Stimulated activated CD4-positive, alpha-beta T cell treated with anti-CD3 and anti-CD28 coated beads, Interleukin-1b, Interleukin-23, amount 100 ng/mL, for 48 hours (primary cell): Measurements from ENCODE around the gene DCUN1D3.
A peak's percentile ranks its signal among the peaks of the same experiment; 100 is the strongest.

Source experiments
- DNase-seq: peaks from one replicate; pipeline ENCODE4 v3.0.0-alpha.2; 2020

Gene DCUN1D3

DNA sequence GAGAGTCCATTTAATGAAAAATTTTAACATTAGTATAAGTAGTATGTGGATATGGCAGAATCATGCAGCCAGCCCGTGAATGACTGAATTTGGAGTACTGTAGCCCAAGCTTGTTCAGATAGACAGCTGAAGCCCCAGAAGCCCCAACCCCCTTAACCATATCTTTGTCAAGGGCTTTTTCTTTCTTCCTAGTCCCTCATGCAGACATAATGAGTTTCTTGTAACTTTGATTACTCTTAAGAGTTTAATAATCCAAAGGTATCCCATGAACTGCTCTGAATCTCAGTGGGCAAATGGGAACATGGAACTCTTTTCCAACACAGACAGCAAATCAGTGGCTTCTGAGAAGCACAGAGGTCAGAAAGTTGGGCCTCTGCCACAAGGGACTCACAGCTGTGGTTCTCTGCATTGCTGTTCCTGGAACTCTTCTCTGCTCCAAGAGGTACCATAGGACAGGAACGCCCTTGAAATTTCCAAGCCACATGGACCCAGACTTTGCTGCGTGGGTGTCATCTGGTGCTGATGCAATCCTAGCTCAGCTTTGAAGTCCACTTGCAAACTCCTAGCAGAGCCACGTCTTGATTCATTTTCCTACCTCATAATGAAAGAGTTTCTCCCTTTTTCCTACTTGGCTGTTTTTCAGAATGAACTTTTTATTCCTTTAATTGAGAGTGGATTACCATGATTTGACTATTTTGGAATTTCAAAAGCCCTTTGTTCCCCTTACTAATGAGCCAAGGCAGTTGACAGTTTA lies 18.5 kb upstream of the DCUN1D3 start:
- DNase-seq = no peak

DNA sequence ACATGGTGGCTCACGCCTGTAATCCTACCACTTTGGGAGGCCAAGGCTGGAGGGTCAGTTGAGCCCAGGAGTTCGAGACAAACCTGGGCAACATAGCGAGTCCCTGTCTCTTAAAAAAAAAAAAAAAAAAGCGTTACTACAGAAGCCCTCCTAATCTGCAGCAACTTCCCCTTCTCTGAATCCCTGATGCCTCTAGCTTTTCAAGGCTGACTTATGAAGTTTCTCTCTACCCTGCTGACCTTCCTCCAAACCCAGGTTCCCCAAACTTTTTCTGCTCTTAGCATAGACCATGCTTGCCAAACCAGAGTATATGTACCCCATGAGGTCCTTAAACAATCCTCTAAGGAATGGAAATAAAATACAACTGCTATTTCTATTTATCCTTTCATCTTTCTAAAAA lies 16.8 kb upstream of the DCUN1D3 start:
- no peak for DNase-seq

DNA sequence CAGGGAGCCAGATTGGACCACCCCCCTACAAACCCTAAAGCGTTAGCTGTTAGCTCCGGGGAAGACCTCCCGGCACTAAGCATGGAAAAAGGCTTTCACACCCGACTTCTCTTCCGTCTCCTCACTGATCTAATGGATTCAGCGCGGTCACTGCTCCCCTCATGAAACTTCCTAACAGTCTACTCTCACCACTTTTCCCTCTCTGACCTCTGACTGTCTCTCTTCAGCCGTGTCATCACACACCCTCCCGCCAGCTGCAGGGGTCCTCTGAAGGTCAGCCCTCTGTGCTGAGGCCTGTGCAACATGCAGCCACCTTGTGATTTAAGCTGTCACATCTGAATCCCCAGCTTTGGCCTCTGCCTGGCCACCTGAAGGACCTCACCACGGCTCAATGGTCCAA lies 16.1 kb upstream of the DCUN1D3 start:
- no peak for DNase-seq

DNA sequence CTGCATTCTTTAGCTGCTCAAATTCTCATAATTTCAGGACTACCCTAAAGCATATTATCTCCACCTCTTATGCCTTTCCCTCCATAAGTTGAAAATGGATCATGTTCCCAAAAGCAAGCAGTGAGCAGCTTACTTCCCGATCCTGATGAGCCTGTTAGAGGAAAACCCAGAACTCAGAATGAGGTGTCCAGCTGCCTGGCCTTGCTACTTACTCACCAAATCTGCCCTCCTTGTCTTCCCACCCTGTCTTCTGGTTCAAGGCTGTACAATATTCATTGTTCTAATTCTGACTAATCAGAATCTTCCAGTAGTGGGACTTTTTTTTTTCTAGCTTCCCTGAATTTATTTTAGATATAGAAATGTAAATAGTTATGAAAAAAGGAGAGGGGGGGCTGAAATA lies 11.2 kb upstream of the DCUN1D3 start:
- DNase-seq = no peak

DNA sequence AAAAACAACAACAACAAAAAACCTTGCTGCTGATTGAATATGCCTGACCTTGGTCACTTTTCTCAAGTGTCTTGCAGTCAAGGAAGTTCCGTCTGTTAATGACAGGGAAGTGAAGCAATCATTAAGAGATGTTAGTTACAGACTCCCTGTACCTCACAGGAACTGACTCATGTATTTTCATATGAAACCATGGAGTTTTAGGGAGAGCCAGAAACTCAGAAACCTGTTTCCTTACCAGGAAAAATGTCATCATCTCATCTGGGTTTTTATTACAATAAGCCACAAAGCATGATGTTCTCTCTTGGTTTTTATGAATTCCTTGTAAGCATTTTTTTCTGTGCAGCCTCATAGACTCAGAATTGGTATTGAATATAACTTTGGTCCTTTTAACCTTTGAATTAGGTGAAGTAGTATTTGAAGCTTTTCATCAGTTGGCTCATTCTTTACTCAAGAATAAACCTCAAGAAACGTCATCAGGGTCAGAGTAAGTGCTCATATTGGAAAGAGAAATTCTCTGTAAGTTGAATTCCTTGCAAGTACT lies 10.7 kb upstream of the DCUN1D3 start:
- DNase-seq = no peak

DNA sequence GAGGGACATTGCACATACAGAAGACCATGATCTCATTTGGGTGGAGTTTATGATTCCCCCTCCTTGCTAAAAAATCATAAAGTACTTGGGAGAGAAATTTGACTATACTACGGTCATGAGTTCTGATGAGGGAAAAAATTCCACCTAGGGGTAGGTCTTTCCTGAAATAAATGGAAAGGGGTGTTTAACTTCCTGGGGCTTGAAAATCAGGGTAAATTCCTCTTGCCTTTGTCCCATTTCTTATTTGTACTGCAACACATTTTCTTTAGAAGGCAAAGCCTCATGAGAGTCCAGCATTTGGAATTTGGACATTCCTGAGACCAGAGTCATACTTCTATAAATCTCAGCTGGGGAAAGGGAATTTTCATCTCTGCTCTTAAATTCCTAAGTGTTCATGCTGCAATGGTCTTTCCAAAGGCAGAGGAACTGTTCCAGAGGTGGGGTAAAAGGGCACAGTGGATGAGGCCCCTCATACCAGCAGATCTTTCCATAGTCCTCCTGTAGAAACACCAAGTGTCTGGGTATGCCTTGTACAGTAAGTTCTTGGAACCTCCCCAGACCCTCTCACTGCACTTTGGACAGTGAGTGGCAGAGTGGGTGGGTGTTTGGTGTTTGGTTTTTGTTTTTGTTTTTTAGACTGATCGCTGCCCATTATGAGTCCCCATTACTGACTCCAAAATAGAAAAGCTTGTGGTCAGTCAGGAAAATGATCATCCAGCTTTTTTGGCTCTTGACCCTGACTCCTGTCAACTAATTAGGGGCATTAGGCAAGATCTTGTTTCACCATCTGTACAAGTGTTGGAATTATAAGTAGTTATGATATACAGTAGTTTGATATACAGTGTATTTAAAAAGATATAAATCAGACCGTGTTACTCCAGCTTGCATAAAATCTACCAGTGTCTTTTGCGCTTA lies 6.4 kb upstream of the DCUN1D3 start:
- DNase-seq = no peak

DNA sequence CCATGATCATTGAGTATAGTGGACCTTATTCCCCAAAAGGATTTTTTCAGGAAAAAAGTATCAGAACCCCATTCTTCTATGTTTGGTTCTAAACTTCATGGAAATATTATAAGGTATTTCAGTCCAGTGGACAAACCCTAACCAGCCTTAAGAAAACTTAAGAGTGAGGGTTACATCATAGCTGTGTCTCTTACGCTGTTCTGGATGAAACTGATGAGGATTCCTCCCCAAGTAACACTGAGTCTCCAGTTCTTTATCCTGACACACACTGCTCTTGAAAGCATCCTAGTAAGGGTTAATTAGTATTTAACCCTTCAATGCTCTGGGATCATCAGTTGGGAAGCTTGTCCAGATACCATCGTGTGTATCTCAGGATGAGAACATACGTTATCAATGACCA lies 5.4 kb upstream of the DCUN1D3 start:
- no peak for DNase-seq

DNA sequence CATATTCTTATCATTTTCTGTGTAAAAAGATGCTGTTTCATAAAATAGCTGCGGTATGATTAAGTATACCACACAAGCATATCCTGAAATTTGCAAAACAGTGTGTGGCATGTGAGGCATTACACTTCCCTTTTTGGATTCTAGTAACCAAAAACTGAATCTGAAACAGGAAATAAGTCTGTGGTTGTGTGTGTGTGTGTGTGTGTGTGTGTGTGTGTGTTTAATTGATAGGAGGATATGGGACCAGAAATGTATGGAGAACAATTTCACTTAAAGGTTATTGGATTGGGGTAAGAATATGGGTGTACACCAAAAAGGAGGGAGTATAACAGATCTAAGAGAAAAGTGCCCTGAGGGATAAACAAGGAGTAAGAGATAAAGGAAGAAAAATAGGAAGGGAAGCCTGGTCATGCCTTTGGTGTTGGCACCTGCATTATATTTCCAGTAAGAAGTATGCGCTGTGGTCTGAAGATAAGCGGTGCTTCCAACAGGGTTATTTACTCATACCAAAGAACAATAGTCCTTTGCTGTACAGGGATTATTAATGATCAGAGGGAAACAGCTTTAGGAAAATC lies 4.4 kb upstream of the DCUN1D3 start:
- peak; percentile 4 for DNase-seq

DNA sequence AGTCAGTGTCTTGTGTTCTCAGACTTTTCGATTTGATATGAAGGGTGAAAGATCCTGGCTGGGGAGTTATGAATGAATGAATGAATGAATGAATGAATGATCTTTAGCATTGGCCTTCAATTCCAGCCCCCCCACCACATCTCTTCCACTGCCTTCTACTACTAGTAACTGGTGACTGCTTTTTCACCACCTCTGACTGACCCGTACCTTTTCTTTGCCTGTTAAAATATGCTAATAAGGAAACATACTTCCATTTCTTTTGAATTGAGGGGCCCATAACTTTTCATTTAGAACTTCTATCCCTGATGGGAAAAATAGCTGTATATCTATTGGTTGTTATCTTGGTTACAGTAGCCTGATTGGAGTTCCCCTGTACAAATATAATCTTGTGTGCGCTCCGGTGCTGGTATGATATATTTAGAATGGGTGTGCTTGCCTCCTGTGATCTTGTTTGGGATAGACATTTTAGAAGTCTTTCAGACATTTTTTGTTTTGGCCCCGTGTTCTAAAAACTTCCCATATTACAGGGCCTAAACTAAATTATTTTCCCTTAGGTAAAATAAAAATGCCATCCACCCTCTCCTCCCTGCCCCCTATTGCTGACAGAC lies 3.8 kb upstream of the DCUN1D3 start:
- DNase-seq = no peak

DNA sequence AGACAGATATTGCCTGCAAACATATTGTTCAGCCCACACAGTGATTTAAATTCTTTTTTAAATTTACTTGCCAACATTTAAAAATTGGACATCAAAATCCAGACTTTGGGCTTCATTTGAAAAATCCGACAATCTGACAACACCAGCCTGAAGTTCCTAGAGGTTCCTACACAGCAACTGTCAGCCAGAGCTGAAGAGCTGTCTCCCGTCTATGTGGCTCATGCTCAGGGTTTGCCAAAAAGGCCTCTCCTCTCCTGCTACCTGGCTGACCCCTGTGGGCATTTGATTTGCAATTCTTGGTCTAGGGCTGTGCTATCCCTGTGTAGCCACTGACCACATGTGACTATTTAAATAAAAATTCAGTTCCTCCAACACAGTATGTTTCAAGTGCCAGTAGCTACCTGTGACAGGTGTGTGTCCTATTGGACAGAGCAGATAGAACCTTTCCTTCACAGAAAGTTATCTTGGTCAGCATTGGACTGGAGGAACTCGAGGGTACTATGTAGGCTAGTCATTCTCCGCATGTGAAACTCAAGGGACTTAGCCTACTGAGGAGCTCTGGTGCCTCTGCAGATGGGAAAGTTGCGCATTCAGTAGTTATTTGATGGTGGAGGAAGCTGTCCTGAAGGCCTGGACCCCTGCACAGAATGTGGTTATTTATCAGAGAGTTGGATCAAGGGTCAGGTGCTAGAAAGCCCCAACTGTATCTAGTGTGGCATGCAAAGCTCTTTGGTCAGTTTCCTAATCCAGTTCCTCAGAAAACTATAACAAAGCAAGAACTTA lies 3.1 kb upstream of the DCUN1D3 start:
- DNase-seq = no peak

DNA sequence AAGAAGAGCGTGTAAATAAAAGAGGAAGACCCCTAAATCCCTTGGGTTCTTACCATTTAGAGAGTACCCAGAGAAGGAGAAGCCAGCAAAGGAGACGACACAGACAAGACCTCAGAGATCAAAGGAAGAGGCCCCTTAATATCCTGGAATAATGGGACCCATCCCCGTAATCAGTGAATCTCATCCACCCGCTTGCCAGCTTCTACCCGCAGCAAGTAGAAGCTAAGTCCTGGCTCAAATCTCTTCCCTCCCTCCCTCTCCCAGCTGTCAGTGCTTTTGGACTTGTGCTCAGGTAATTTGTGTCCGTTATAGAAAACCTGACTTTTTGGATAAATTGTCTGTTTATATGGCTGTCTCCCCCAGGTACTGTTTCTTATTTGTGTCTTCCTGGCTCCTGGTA lies 2.3 kb upstream of the DCUN1D3 start:
- DNase-seq = no peak

DNA sequence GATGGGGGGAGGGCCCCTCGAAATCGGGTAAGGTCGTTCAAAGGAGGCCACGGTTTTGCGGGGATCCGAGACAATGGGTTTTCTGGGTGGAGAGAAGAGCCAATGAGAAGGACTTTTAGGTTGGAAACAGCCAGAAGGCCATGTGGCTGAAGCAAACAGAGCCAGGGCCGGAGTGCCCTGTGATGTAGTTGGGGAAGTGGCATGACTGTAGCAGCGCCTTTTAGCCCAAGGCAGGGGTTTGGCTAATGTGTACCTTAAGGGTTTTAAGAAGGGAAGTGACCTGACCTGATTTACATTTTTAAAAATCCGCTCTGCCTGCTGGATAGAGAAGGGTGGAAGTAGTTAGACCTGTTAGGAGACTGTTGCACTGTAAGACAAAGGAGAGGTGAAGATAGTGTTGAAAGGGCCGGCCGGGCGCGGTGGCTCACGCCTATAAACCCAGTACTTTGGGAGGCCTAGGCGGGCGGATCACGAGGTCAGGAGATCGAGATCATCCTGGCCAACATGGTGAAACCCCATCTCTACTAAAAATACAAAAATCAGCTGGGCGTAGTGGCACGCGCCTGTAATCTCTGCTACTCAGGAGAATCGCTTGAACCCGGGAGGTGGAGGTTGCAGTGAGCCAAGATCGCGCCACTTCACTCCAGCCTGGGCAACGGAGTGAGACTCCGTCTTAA lies 1.4 kb upstream of the DCUN1D3 start:
- DNase-seq = peak; percentile 3

DNA sequence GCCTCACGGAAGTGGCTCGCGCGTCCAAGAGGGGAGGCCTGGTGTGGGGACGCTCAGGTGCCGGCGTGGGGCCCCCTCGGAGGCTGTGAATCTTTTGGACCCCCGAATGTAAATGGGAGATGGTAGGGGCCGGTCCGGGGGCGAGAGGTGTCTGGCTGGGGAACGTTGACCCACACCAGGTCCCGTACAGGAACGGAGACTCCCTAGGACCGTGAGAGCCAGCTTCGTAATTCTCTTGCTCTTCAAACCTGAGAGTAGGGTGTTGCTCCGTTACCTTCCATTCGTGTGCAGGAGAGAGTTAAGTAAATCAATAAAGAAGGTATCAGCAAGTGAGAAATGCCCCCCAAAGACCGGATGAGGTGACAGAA lies 894 bp upstream of the DCUN1D3 start:
- DNase-seq = no peak

DNA sequence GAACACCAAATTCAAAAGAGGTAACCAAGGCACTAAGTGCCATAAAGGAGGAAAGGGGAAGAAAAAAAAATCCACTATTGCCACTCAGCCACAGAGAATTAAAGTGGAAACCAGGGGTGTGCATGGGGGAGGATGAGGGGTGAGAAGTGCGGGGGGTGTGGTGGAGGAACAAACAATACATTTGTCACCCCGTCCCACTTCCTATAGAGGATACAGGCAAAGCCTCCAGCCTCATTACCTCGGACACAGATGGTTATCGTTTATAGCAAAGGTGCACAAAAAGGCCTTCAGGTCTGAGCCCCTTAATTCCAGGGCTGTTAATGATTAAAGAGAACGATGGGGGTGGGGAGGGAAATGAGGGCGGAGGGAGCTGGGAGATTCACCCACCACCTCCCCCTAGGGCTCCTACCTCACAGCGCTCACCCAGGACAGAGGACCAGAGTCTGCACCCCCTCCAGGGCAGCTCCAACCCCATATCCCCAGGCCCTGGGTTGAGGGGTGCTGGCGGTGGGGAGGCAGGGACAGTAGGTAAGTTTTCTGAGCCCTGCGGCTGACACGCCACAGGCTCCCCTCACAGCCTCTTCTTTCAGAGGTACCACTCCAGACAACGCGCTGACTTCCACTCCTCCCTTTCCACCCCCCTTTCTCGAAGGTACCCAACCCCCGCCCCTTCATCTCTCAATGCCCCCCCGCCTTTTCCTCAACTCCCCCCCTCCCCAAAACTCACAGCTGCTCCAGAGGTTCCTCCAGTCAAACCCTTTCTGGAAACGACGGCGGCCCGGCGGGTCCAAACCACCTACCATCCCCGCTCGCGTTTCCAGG lies 470 bp downstream of the DCUN1D3 start:
- DNase-seq = peak; percentile 26

DNA sequence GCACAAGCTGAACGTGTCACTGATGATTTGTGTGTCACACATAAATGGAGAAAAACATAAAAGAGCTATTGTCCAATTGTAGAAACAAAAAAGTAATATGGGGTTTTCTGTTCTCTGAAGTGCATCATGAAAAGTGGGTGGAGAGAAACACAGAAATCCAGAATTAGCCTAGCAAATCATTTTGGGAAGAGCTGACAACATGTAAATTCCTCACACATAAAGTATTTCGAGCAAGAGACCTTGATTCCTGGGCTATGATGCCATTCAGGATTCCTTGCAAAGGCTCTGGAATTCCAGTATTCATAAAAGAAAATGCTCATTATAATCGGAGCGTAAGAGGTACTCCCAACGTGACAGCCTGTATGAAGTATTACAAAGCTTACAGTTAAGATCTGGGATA lies 1.1 kb downstream of the DCUN1D3 start:
- DNase-seq = no peak

DNA sequence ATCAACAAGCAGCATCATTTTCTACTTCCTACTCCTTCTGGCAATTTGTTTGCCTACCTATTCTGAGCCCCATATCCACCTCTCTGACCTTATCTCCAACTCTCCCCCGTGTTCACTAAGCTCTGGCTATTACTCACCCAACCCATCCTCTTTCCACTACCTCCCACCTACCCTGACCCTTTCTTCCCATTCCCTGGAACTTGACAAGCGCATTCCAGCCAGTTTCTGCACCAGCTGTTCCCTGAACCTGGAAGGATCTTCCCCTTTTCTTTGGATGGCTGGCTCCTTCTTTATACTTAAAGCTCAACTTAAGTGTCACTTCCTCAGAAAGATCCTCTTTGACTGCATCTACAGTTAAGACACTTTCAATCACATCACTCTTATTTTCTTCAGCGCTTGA lies 2.2 kb downstream of the DCUN1D3 start:
- DNase-seq = no peak

DNA sequence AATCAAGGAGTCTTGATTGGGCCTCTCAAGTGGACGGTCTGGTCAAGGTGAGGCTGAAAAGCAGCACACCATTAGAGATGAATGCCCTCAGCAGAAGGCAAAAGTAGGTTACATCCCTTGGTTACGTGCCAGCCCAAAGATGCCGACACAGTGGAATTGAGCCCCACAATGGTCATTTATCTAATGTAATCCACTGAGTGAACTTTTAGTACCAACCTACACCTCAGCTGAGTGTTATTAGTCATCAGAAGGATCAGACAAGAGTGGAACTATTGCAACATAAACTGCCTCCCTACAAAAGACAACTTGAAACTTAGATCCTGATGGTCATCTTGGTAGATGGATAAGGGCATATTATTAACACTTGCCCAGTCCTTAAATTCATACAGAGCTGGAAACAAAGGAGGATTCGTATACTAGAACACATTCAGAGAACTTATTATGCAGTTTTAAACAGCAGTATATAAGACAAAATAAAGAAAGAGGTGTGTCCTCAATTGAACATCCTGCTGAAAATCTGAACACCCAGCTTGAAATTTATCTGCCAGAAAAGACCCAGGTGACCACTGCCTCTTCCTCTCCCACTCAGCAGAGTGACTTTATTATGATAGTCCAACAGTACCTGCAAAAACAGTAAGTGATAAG lies 2.8 kb downstream of the DCUN1D3 start:
- DNase-seq = no peak

DNA sequence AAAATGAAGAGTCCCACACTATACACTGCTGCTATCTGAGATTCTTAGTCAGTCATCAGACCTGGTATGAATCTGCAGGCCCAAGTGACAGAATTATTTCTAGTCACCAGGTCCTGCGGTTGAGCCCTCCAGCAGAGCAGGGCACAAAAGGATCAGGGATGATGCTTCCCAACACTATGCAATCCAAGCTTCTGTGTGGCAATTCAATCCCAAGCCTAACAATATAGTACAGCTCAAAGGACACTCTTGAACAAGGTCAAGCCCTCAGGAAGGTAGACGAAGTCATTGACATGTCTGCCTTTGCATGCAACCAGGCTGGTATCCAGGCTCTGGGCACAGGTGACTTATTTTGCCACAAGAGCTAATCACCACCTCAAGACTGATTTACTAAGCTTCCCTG lies 5.8 kb downstream of the DCUN1D3 start:
- no peak for DNase-seq

DNA sequence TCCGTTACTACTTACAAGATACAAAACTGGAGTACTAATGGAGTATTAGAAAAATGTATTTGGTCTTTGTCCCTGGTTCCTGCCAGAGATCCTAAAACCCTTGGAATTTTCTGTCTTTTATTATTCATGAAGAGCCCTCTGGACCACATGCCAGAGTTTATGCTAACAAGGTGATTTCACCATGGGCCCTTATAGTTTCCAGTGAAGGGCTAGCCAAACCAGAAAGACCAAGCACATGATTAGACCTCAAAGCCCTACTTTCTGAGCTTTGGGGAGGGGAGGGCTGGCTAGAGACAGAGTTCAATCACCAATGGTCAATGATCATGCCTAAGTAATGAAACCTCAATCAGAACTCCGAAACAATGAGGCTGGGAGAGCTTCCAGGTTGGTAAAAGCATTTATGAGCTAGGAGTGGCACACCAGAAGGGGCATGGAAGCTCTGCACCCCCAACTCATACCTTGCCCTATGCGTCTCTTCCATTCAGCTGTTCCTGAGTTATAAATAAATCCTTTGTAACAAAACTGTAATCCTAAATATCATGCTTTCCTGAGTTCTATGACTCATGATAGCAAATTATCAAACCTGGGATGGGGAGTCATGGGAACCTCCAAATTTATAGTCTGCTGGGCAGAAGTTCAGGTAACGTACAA lies 10.4 kb downstream of the DCUN1D3 start:
- DNase-seq = no peak

DNA sequence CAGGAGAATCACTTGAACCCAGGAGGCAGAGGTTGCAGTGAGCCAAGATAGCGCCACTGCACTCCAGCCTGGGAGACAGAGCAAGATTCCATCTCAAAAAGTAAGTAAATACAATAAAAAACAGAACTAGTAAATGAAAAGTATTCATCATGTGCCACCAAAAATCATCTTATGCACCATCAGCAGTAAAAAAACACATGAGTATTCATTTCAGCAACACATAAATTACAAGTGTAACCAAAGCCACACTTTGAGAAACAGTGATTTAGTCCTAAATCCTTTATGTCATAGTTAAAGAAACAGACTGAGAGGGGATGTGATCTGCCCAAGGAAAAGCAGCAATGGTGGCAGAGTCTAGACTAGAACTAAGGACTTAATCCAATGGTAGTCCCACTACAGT lies 13.0 kb downstream of the DCUN1D3 start:
- no peak for DNase-seq
